Central memory CD8-positive, alpha-beta T cell (primary cell): ENCODE results near the gene TLE3.
A peak's percentile ranks its signal among the peaks of the same experiment; 100 is the strongest.

Experiments
- ATAC-seq: fragments of 150-1000 bp; cut with Tn5 transposase; replicated peaks from 2 replicates; pipeline ENCODE4 v1.10.0; 2022; ENCODE audit warnings: mild to moderate bottlenecking, moderate FRiP score, moderate number of reproducible peaks; ENCODE audit not compliant: poor library complexity, severe bottlenecking; ENCODE audit errors: extremely low read depth
- DNase-seq, 2 donors: peaks; one replicate each; pipeline ENCODE4 v3.0.0; 2021; ENCODE audit warnings: low spot score in 2 of 2
- H3K27ac Mint-ChIP-seq: one replicate; pipeline ENCODE4 v1.8.0; 2022; ENCODE audit warnings: low read depth, mild to moderate bottlenecking, moderate library complexity, mixed read lengths
- H3K27me3 Mint-ChIP-seq: one replicate; pipeline ENCODE4 v1.8.0; 2022; ENCODE audit warnings: mixed read lengths
- H3K36me3 Mint-ChIP-seq: one replicate; pipeline ENCODE4 v1.8.0; 2022; ENCODE audit warnings: mild to moderate bottlenecking, moderate library complexity, mixed read lengths; ENCODE audit not compliant: insufficient read depth
- H3K4me1 Mint-ChIP-seq: one replicate; pipeline ENCODE4 v1.8.0; 2022; ENCODE audit warnings: mixed read lengths
- H3K4me3 Mint-ChIP-seq: one replicate; pipeline ENCODE4 v1.8.0; 2022; ENCODE audit warnings: mild to moderate bottlenecking, moderate library complexity, mixed read lengths
- H3K9me3 Mint-ChIP-seq: one replicate; pipeline ENCODE4 v1.8.0; 2022; ENCODE audit warnings: mixed read lengths

The TLE3 gene

DNA sequence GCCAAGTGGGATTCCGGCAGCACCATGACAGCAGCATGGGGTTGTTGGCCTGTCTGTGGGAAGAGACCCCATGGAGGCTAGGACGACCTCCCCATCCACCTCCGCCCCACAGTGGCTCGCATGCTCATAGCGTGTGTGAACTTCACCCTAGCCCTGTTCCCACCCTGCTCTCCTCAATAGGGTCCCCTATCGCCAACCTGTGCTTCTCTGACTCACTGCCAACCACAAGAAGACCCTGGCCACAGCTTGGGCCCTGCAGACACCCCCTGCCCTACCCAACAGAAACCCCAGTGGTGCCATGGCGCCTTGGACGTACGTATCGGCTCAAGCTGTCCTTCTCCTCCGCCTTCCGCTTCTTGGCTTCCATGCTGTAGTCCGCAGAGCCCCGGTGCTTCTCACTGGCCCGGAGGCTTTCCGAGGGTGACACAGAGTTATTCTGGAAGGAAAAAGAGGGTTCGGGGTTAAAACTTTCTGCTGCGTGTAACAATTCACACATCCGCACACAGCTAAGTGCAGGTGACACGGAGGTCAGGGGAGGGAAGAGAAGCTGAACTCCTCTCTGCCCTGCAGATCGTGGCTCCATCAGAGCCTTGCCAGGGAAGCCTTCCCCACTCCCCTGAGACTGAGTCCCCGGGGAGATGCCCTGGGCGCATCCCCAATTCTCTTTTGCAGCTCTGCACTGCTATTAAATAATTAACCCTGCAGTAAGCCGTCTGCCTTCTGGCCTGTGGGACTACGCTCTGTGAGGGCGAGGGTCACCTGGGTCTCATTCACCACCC is 37.3 kb downstream of the TLE3 start:
- Mint-ChIP-seq H3K27ac (peak overlapping the region; percentile 75), H3K36me3 (peaks cover 59% of the 10 kb centered on the region), H3K4me1 (peaks cover 5% of the 10 kb centered on the region), H3K27me3 (no peaks in the 10 kb centered on the region), H3K4me3 (no peak overlapping the region), H3K9me3 (no peaks in the 10 kb centered on the region)
- DNase-seq (no peak), ATAC-seq (no peak)

DNA sequence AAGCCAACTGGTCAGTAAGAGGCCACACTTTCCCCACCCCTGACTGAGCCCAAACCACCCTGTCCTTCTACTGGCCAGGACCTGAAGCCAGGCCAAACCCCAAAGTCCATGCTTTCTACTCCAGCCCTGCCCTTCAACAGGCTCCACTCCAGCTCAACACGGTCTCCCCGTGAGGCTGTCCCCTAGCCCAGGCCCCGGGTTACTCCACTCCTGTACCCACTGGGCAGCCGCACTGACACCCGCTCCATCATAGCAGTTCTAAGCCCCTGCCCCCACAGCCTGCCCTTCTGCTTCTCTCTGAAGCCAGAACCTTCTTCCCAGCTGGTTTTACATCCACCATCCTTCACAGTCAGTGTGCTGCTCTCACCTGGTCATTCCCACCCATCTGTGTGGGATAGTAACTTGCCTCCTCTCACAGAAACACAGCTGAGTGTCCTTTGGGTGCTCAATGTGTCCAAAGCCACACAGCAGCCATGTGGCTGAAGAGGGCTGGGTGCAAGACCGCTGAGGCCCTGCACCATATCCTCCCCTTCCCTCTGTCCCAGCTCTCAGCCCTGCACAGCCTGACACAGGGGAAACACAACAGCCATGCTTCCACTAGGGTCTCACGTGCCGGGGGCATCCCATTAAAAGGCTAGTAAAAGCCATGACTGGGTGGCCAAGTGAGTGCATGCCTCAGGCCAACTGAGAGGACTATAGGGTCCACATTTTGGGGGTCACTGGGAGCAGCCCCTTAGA is 38.1 kb downstream of the TLE3 start:
- Mint-ChIP-seq H3K27ac (peak overlapping the region; percentile 75), H3K27me3 (no peaks in the 10 kb centered on the region), H3K36me3 (peaks cover 57% of the 10 kb centered on the region), H3K4me1 (peaks cover 5% of the 10 kb centered on the region), H3K9me3 (no peaks in the 10 kb centered on the region), H3K4me3 (no peak overlapping the region)
- ATAC-seq (no peak), DNase-seq (no peak)

DNA sequence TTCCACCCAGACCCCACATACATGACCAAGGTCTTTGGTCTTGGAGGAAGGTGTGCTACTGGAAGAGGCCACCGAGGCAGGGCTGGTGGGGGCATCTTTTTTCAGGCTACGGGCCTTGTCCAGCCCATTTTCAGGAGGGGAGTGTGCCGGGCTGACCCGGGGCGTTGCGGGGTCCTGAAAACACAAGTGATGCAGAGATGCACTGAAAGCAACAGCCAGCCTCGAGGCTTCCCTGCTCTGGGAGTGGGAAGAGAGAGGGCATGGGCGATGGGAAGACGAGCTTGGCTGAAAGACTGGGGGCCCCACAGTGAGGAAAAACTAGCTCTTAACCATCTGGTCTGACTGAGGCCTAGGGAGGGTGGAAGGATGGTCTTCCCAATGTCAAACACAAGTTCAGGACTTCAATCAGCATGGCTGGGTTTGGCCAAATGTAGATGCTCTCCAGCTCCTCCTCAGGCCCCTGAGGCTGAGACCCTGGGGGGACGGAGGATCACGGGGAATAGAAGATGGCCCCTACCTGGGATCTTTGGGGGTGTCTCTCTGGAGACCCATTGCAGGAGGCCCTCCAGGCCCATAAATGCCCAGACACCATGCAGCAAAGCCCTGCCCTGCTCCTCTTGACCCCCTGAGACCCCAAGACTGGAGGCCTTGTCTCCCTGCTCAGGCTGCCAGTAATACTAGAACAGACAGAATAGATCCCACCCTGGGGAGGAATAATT is 38.9 kb downstream of the TLE3 start:
- no peaks in the 10 kb centered on the region for H3K9me3 Mint-ChIP-seq
- H3K27ac Mint-ChIP-seq: peak overlapping the region; percentile 75
- H3K4me3 Mint-ChIP-seq: no peak overlapping the region
- H3K27me3 Mint-ChIP-seq: no peaks in the 10 kb centered on the region
- H3K36me3 Mint-ChIP-seq: peaks cover 61% of the 10 kb centered on the region
- peaks cover 5% of the 10 kb centered on the region for H3K4me1 Mint-ChIP-seq
- ATAC-seq (no peak), DNase-seq (no peak)

DNA sequence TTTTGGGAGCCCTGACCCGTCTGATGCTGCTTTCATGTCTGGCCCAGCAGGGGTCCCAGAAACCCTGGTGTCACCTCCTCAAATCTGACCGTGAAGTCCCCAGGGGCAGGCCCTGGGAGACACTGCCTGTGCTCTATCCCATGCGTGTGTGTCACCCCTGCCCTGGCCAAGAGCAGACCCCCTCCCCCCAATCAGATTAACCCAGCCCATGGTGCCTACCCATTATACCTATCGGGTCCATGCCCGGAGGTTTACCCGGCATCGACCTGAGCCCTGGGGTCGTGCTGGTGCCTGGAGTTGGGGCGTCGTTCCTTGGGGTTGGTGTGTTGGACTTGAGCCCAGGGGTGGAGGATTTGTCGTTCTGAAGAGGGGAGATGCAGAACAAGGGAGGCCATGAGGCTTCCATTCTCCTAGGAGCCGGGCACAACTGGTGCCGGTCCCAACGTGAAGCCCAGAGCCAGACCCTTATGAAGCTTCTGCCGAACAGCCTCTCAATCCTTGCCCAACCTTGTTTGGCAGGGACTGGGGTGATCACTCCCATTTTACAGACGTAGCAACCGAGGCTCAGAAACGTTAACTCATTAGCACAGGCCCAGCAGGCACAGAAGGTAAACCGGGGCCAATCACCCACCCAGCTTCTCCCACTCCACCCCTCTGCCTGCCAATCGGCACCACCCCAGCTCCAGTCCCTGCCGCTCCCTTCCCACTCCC is 39.6 kb downstream of the TLE3 start:
- Mint-ChIP-seq H3K36me3 (peaks cover 66% of the 10 kb centered on the region), H3K4me3 (no peak overlapping the region), H3K4me1 (peaks cover 5% of the 10 kb centered on the region), H3K27ac (no peak overlapping the region), H3K9me3 (no peaks in the 10 kb centered on the region), H3K27me3 (no peaks in the 10 kb centered on the region)
- no peak for DNase-seq
- no peak for ATAC-seq

DNA sequence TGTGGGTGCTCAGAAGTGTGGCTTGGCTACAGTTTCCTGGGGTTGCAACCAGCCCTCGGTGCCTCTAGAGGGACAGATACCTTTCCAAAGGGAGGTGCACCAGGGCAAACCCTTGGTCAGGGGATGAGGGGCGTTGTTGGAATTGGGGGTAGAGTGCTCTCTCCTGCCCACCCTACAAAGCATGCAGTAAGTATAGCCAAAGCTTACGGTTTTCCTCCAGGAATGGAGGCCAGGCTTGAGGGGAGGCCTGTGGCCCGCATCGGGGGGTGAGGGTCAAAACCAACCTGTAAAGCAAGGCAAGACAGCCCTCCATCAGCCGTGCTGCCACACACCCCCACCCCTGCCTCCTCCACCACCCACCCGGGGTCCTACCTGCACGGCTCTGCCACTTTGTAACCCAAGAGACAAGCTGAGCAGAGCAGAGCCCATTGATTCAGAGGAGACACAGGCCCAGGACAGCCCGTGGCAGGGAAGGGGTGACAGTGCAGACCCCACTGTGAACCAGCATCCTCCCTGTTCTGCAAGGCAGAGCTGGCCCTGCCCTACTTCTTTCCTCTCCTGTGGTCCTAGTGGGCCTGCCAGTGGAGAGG is 41.5 kb downstream of the TLE3 start:
- DNase-seq (no peak), ATAC-seq (no peak)
- peaks cover 69% of the 10 kb centered on the region for H3K36me3 Mint-ChIP-seq
- no peak overlapping the region for H3K4me3 Mint-ChIP-seq
- H3K27me3 Mint-ChIP-seq: no peaks in the 10 kb centered on the region
- H3K4me1 Mint-ChIP-seq: peaks cover 3% of the 10 kb centered on the region
- H3K9me3 Mint-ChIP-seq: no peaks in the 10 kb centered on the region
- peak overlapping the region; percentile 64 for H3K27ac Mint-ChIP-seq

DNA sequence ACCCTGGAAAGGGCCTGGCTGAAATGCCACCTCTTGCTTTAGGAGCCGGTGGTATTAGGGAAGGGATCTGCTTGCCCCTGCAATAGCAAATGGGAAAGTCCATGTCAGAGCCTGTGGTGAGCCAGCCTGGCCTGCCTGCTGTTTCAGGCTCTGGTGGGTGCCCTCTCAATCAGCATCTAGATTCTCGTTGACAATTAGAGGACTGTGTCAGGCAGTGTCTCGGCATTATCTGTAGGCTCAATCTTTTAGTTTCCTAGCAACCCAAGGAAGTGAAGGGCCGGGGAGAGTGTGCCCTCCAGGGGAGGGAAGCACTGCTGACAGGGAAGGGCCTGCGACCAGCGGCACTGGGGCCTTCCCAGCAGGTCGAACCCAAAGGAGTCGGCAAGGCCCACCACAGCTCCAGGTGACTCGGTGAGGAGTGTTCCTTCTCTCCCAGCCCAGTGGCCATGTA is 42.1 kb downstream of the TLE3 start:
- no peaks in the 10 kb centered on the region for H3K27me3 Mint-ChIP-seq
- no peak overlapping the region for H3K4me3 Mint-ChIP-seq
- DNase-seq (no peak), ATAC-seq (no peak)
- peaks cover 69% of the 10 kb centered on the region for H3K36me3 Mint-ChIP-seq
- H3K4me1 Mint-ChIP-seq: no peaks in the 10 kb centered on the region
- H3K27ac Mint-ChIP-seq: no peak overlapping the region
- H3K9me3 Mint-ChIP-seq: no peaks in the 10 kb centered on the region

DNA sequence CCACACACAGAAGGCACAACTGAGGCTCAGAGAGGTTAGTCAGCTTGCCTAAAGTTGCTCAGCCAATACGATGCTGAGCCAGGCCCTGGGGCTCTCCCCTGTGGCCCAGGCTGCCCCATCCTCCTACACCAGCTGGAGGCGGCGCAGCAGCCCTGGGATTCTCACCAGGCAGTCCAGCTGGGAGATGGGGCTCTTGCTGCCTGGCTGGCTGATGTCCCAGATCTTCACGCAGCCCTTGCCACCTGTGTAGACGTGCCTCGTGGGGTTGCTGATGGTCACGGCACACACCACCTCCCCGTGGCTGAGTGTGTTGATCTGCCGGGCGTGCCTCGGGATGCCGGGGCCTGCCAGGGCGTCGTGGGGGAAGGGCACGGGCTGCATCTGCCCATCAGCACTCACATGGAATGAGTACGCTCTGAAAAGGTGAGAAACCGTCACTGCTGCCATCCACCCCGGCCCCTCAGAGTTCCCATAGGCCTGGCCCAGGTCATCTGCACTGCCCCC is 42.8 kb downstream of the TLE3 start:
- peaks cover 70% of the 10 kb centered on the region for H3K36me3 Mint-ChIP-seq
- H3K9me3 Mint-ChIP-seq: no peaks in the 10 kb centered on the region
- peak overlapping the region; percentile 57 for H3K27ac Mint-ChIP-seq
- no peaks in the 10 kb centered on the region for H3K27me3 Mint-ChIP-seq
- H3K4me3 Mint-ChIP-seq: no peak overlapping the region
- ATAC-seq: no peak
- H3K4me1 Mint-ChIP-seq: no peaks in the 10 kb centered on the region
- no peak for DNase-seq

DNA sequence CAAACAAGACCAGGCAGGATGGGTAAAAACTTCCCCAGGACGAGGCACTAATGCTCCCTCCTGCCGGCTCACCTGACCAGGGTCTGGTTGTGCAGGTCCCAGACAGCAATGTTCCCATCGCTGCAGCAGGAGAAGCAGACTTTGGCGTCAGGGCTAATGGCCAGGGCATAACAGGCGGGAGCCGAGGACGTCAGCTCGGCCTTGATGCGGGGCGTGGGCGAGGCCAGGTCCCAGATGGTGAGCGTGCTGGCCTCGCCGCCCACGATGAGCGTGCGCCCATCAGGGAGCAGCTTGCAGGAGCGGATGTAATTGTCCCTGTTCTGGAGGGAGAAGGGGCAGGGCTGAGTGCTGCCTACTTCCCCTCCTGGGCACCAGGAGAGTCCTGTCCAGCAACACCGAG is 43.4 kb downstream of the TLE3 start:
- Mint-ChIP-seq H3K4me1 (no peaks in the 10 kb centered on the region), H3K36me3 (peaks cover 69% of the 10 kb centered on the region), H3K27me3 (no peaks in the 10 kb centered on the region), H3K4me3 (no peak overlapping the region), H3K27ac (peak overlapping the region; percentile 57), H3K9me3 (no peaks in the 10 kb centered on the region)
- ATAC-seq (no peak), DNase-seq (no peak)

DNA sequence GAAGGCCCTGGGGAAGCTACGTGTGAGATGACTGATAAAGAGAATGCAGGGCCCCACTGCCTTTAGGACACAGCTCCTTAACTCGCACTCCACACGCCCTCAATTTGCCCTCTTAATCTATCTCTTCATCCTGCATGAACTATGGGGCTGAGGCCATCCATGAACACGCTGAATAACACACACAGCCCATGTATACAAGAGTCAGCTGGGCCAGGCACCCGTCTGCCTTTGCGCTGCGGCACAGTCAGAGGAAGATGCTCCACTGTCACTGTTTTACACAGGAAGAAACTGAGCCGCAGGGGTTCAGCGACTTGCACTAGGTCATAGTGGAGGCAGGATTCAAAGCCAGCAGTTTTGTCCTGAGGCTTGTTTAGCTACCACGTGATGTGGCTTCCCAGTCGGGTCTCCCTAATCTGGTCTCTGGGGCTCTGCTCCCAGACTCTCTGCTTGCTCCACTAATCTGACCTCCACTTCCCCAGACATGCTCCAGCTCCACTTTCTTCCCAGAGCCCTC is 43.9 kb downstream of the TLE3 start:
- peaks cover 64% of the 10 kb centered on the region for H3K36me3 Mint-ChIP-seq
- H3K4me3 Mint-ChIP-seq: no peak overlapping the region
- H3K27ac Mint-ChIP-seq: peak overlapping the region; percentile 57
- H3K9me3 Mint-ChIP-seq: no peaks in the 10 kb centered on the region
- H3K27me3 Mint-ChIP-seq: no peaks in the 10 kb centered on the region
- no peaks in the 10 kb centered on the region for H3K4me1 Mint-ChIP-seq
- ATAC-seq (no peak), DNase-seq (no peak)

DNA sequence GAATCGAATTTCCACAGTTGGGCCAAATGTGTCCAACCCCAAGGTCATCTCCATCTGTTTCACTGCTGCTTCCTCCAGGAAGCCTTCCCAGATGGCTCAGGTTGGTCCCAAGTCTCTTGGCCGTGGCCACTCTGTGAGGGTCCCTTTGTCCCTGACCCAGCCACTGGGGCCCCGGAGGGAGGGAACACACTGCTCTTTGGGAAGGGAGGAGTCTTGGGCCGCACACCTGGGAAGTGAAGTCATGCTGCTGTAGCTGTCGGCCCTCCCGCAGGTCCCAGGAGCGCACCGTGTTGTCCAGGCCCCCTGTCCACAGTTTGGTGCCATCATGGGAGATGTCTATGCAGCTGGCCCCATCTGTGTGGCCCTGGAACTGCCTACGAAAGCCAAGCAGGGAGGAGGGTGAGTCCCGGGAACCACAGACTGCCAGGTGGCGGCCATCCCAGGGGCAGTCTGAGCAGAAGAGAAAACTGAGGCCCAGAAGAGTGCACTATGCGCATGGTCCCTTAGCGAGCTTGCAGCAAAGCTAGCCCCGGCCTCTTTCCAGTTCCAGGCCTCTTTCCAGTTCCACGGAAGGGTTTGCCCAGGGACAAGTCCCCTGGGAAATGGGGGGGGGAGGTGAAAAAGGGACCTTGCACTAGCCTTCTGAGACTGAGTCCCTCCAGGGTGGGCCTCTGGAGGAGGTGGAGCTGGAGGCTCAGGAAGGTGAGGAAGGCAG is 44.6 kb downstream of the TLE3 start:
- no peak for DNase-seq
- H3K27me3 Mint-ChIP-seq: no peaks in the 10 kb centered on the region
- no peaks in the 10 kb centered on the region for H3K4me1 Mint-ChIP-seq
- ATAC-seq: no peak
- H3K4me3 Mint-ChIP-seq: no peak overlapping the region
- H3K9me3 Mint-ChIP-seq: no peaks in the 10 kb centered on the region
- H3K36me3 Mint-ChIP-seq: peaks cover 61% of the 10 kb centered on the region
- peak overlapping the region; percentile 57 for H3K27ac Mint-ChIP-seq

DNA sequence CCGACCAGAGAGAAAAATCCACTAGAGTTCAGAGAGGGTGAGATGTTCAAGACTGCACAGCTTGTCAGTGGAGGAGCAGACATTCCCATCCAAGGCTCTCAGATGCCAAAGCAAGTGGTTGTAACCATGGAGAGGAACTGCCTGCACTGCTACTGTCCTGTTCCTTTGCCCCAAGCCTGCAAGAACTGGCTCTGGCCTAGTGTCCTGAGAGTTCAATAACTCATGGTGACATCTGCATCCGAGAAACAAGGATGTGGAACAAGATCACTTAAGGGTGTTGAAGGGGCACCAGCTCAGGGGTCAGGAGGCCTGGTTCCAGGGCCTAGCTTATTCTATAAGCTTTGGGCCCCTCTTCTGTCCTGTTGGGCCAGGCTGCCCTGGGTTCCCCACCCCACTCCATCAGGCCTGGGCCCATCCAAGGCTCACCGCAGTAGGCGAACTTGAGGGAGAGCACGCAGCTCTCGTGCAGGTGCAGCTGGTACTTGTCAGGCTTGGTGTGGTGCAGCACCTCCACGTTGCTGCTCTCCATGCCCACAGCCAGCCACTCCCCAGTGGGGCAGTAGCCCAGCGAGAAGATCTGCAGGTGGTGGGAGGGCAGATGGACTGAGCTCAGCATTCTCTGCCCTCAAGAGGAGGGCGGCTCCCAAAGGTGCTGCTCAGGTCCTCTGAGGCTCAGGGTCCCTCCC is 45.6 kb downstream of the TLE3 start:
- H3K27me3 Mint-ChIP-seq: no peaks in the 10 kb centered on the region
- no peak for ATAC-seq
- H3K36me3 Mint-ChIP-seq: peaks cover 59% of the 10 kb centered on the region
- no peaks in the 10 kb centered on the region for H3K9me3 Mint-ChIP-seq
- H3K27ac Mint-ChIP-seq: no peak overlapping the region
- DNase-seq: no peak
- H3K4me1 Mint-ChIP-seq: no peaks in the 10 kb centered on the region
- H3K4me3 Mint-ChIP-seq: no peak overlapping the region
